Stimulated activated naive CD4-positive, alpha-beta T cell treated with Interleukin-2 at 50 U/mL for 16 hours (primary cell): ENCODE measurements around the gene SMIM33.
"Not testable (repeated sequence)": the region's sequence is repeated elsewhere in the genome, so short reads cannot be mapped to it uniquely, and the experiment has no call there.

Experiments
- DNase-seq: peaks from one replicate; lab custom pipeline; 2025; lab: John Stamatoyannopoulos, UW

SMIM33 gene

DNA sequence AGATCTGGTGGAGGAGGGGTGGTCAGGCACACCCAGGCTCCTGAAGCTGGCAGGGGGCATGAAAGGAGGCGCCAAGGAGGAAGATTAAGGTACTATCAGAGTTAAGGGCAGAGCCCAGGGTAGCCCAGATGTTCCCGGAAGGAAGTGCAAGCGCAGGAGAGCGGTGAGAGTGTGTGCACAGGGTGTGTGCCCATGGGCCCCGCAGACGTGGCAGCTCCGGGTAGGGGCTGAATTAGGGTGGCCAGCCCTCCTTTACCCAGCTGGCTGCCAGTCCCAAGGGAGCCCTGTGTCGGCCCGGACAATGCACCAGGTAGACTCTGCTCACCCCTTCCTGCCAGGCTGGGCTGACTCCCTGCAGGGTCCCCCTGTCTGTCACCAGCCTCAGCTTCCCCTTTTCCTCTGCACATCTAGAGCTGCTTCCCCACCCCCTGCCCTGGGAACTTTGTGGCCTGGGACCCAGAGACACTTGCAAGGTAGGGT lies at the start of gene SMIM33:
SMIM33 (plus strand) TSS at position 184 of the 480 bp plus-strand sequence; CDS start at position 302, 118 bp downstream.
- DNase-seq: peak; percentile 40

DNA sequence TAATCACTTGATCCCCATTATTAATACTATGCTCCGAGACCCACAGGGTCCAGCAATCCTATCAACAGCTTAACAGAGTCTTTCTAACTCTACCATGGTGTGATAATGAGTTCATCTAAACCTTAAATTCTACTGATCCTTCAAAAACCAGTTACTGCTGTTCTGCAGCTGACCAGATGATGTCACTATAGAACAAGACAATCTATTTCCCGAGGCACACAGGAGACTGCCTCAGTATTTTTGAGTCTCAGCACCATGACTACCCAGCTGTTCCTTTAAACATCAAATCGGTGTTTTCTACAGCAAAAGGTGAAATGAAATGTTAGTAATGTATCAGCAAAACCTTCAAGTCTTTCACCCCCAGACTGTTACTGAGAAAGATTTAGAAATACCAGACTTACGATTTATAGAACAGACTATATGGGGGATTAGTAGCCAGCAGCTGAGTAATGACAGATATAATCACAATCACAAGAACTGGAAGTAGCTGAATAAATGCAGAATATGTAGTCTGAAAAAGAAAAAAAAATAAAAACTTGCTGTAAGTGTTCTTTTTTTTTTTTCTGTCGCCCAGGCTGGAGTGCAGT lies 48.4 kb upstream of the SMIM33 start:
- DNase-seq: peak; percentile 9

- DNase-seq: no peak
These were observed 45.3 kb upstream of the SMIM33 start for GRCh38 chr5:139425497-139425896.

DNA sequence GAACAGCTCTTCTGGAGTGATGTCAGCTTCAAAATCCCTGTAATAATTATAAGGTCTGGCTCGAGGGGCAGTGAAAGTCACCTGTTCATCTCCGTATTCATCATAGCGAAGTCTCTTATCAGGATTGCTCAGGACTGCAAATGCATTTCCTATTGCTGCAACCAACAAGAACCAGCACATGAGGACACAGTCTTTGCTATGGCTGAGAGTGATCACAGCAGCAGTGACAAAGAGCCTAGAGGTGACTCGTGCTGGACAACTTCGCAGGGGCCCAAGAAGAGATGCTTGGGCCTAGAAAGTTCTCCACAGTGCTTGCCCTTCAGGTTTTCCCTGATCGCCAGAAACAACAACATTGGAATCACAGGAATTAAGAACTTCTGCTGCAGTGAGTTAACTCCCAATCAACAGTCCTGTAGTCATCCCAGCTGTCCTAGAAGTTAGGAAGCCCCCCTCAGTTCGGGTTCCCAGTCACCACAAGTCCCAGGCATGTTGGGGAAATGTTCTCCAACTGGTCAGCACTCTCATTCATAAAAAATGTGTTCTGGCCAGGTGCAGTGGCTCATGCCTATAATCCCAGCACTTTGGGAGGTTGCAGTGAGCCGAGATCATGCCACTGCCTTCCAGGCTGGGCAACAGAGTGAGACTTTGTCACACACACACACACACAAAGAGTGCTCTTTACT lies 44.5 kb upstream of the SMIM33 start:
- DNase-seq: no peak

GRCh38 chr5:139430015-139430414 lies 40.8 kb upstream of the SMIM33 start:
- no peak for DNase-seq

DNA sequence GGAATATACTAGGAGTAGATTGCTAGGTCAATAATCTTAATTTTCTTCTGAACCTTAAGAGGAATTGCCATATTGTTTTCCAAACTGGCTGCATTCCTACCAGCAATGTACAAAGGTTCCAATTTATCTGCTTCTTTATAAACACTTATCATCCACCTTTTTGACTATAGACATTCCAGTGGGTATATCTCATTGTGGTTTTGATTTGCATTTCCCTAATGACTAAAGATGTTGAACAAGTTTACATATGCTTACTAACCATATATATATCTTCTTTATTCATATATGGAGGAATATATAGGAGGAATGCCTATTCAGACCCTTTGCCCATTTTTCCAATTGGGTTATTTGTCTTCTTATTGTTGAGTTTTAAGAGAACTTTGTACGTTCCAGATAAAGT lies 39.1 kb upstream of the SMIM33 start:
- DNase-seq: no peak

GRCh38 chr5:139435676-139436075 lies 35.1 kb upstream of the SMIM33 start:
- DNase-seq: no peak

GRCh38 chr5:139438707-139439012 lies 32.1 kb upstream of the SMIM33 start:
- DNase-seq: no peak

- DNase-seq: peak; percentile 89
These were observed 31.5 kb upstream of the SMIM33 start, which contains the start of gene DNAJC18 for GRCh38 chr5:139439013-139439903. DNAJC18 (minus strand) TSS chr5:139439525; CDS start chr5:139439445, 80 bp downstream.

- DNase-seq: not testable (repeated sequence)
These were observed 30.4 kb upstream of the SMIM33 start for GRCh38 chr5:139440416-139440815.

- no peak for DNase-seq
These were observed 26.9 kb upstream of the SMIM33 start for GRCh38 chr5:139443831-139444453.

GRCh38 chr5:139445325-139446170 lies 25.3 kb upstream of the SMIM33 start:
- no peak for DNase-seq

GRCh38 chr5:139446956-139447779 lies 23.6 kb upstream of the SMIM33 start:
- DNase-seq: no peak

- DNase-seq: no peak
These were observed 19.6 kb upstream of the SMIM33 start for GRCh38 chr5:139451176-139451575.

GRCh38 chr5:139451878-139452660 lies 18.7 kb upstream of the SMIM33 start:
- no peak for DNase-seq

DNA sequence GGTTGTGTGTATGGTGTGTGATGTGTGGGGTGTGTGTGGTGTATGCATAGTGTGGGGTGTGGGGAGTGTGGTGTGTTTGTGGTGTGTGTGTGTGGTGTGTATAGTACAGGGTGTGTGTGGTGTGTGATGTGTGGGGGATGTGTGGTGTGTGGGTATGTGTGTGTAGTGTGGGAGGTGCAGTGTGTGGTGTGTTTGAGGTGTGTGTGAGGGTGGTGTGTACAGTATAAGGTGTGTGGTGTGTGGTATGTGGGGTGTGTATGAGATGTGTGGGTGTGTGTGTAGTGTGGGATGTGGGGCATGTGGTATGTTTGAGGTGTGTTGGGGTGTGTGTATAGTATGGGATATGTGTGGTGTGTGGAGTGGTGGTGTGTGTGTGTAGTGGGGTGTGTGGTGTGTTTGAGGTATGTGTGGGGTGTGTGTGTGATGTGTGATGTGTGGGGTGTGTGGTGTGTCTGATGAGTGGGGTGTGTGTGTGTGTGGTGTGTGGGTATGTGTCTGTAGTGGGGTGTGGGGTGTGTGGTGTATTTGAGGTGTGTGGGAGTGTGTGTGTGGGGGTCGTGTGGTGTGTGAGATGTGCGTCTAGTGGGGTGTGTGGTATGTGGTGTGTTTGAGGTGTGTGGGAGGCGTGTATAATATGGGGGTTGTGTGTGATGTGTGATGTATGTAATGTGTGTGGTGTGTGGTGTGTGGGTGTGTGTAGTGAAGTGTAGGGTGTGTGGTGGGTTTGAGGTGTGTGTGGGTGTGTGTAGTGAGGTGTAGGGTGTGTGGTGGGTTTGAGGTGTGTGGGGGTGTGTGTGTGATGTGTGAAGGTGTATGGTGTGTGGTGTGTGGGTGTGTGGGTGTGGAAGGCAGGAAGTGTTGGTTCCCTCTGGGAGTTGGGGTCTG lies 16.9 kb upstream of the SMIM33 start:
- DNase-seq: peak; percentile 24

- DNase-seq: no peak
These were observed 16.1 kb upstream of the SMIM33 start for GRCh38 chr5:139454568-139455290.

GRCh38 chr5:139456776-139457175 lies 14.0 kb upstream of the SMIM33 start:
- no peak for DNase-seq
